Body of pancreas (tissue), 4 donors: ENCODE data around the gene CCDC68. TPM values are rescaled to one million over a fixed set of nuclear protein-coding genes. Genes with fewer than 3 reads are reported as not detected.
"Not testable (repeated sequence)": the region's sequence is repeated elsewhere in the genome, so short reads cannot be mapped to it uniquely, and the experiment has no call there.

ENCODE experiments used
- ATAC-seq: fragments of 150-250 bp; one replicate; pipeline ENCODE4 v1.9.1; 2016
- DNase-seq, 4 donors: peaks; one replicate each; pipeline ENCODE4 v3.0.0-alpha.2; 2019
- H3K27ac ChIP-seq, 4 donors: fragments of 200-600 bp; sonication (generic); 1 replicate in 3 of 4; 2 replicates in 1 of 4; pipeline versions ENCODE4 v1.5.1 to v1.6.1; 2016 to 2019; ENCODE audit warnings: mild to moderate bottlenecking in 1 of 4, mixed read lengths in 1 of 4, moderate library complexity in 1 of 4
- H3K27me3 ChIP-seq, 2 donors: fragments of 200-600 bp; sonication (generic); one replicate each; pipeline ENCODE4 v1.6.0; 2016; ENCODE audit warnings: mild to moderate bottlenecking in 1 of 2
- H3K36me3 ChIP-seq, 2 donors: fragments of 200-600 bp; sonication (generic); replicated peaks in 1 of 2; 2 replicates each; pipeline ENCODE4 v1.5.1; 2016; ENCODE audit warnings: low read depth in 2 of 2; ENCODE audit not compliant: insufficient read depth in 1 of 2
- H3K4me1 ChIP-seq: fragments of 200-600 bp; sonication (generic); one replicate; pipeline ENCODE4 v1.6.0; 2016
- H3K4me3 ChIP-seq, 2 donors: fragments of 200-600 bp; sonication (generic); 1 replicate in 1 of 2; 2 replicates in 1 of 2; pipeline ENCODE4 v1.5.1; 2016 to 2019
- H3K9me3 ChIP-seq, 3 donors: fragments of 200-600 bp; sonication (generic); 1 replicate in 2 of 3; 2 replicates in 1 of 3; pipeline ENCODE4 v1.5.1; 2016
- POLR2A ChIP-seq, 3 donors: fragments of 450-650 bp; IDR thresholded peaks; one replicate each; pipeline ENCODE4 v1.6.1; 2016; ENCODE audit warnings: antibody characterized with exemption in 3 of 3, mild to moderate bottlenecking in 2 of 3
- WGBS, 2 donors: methylation state at CpG; one replicate each; pipeline ENCODE4 v1.1.5; 2017; 5-methylcytosine and 5-hydroxymethylcytosine counted together
- intact Hi-C: fragments of 100-400 bp; cut with DNase I; formaldehyde crosslinking; loops from one replicate; pipeline ENCODE4 v1.15.1; 2023
- total RNA-seq, 2 donors: library from RNA; depleted of rRNA; stranded (reverse); fragments of >200 nt; gene quantifications; one replicate each; pipeline ENCODE4 v1.1.0, GENCODE V29; 2016
- TF ChIP-seq, protein P1 (sequence below), 7 experiments: fragments of 450-650 bp in 4 of 7; fragments of 200-600 bp in 3 of 7; sonication (generic) in 3 of 7; IDR thresholded peaks; one replicate each; pipeline ENCODE4 v1.5.1; 2016 to 2019; ENCODE audit warnings: antibody characterized with exemption in 7 of 7

CCDC68 gene
- total RNA-seq, 2 donors from 2014 or later, result 5.3 to 13.0 TPM

DNA sequence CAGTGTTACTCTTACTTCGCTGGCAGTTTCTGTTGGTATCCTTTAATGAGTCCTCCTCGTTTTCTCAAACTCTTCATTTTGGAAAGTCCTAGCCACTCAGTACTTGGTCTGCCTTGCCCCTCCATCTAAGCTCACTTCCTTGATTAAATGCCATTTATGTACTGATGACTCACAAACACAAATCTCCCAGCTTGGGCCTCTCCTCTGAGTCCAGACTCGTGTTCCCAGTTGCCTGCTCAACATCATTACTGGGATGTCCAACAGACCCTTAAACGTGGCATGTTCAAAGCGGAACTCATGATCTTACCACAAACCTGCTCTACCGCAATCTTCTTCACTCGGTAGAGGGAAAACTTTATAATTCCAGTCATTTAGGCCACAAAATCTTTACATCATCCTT is 13.8 kb upstream of the CCDC68 start:
- Histone ChIP-seq H3K27ac (no peak overlapping the region), H3K9me3 (no peaks in the 10 kb centered on the region), H3K4me1 (no peaks in the 10 kb centered on the region), H3K27me3 (no peaks in the 10 kb centered on the region), H3K36me3 (no peaks in the 10 kb centered on the region), H3K4me3 (no peak overlapping the region)
- intact Hi-C loops, result no loop called here
- DNase-seq (no peak), ATAC-seq (no peak)
- WGBS, 2 donors, result 82 to 84% methylated on average over 7 of the region's 7 CpGs
- no peak for TF ChIP-seq POLR2A (IDR thresholded peaks at IDR 0.05)

DNA sequence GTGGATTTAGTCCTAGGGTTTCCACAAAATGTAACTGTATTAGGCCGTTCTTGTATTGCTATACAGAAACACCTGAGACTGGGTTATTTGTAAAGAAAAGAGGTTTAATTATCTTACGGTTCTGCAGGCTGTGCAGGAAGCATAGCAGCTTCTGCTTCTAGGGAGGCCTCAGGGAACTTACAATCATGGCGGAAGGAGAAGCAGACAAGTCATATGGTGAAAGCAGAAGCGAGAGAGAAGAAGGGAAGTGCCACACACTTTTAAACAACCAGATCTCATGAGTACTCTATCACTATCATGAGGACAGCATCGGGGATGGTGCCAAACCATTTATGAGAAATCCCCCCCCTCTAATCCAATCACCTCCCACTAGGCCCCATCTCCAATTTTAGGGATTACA is 9.5 kb upstream of the CCDC68 start:
- Histone ChIP-seq H3K4me3 (no peak overlapping the region), H3K36me3 (no peaks in the 10 kb centered on the region), H3K9me3 (no peaks in the 10 kb centered on the region), H3K27ac (no peak overlapping the region), H3K4me1 (no peaks in the 10 kb centered on the region), H3K27me3 (no peaks in the 10 kb centered on the region)
- WGBS, 2 donors, result 89 to 91% methylated on average over 5 of the region's 5 CpGs
- ATAC-seq (no peak), DNase-seq (no peak)
- TF ChIP-seq POLR2A (IDR thresholded peaks at IDR 0.05), result no peak
- TF ChIP-seq, protein P1, sequence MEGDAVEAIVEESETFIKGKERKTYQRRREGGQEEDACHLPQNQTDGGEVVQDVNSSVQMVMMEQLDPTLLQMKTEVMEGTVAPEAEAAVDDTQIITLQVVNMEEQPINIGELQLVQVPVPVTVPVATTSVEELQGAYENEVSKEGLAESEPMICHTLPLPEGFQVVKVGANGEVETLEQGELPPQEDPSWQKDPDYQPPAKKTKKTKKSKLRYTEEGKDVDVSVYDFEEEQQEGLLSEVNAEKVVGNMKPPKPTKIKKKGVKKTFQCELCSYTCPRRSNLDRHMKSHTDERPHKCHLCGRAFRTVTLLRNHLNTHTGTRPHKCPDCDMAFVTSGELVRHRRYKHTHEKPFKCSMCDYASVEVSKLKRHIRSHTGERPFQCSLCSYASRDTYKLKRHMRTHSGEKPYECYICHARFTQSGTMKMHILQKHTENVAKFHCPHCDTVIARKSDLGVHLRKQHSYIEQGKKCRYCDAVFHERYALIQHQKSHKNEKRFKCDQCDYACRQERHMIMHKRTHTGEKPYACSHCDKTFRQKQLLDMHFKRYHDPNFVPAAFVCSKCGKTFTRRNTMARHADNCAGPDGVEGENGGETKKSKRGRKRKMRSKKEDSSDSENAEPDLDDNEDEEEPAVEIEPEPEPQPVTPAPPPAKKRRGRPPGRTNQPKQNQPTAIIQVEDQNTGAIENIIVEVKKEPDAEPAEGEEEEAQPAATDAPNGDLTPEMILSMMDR (IDR thresholded peaks at IDR 0.05), result no peak
- intact Hi-C loops, result no loop called here

DNA sequence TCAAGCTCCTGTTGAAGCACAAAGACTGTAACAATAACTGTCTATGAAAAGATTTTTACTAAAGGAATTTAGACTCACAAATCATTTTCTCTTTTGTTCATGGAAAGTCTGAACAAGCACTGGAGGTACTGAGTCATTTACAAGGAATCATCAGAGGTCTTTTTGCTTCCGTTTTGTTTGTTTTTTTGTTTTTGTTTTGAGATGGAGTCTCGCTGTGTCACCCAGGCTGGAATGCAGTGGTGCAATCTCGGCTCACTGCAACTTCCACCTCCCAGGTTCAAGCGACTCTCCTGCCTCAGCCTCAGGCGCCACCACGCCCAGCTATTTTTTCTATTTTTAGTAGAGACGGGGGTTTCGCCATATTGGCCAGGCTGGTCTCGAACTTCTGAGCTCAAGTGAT is 9.0 kb upstream of the CCDC68 start:
- intact Hi-C loops, H3K4me1 ChIP-seq, H3K4me3 ChIP-seq, ATAC-seq, H3K9me3 ChIP-seq, H3K27ac ChIP-seq, H3K27me3 ChIP-seq, H3K36me3 ChIP-seq, DNase-seq: not testable (repeated sequence)
- WGBS, 2 donors, result 90 to 91% methylated on average over 9 of the region's 9 CpGs

DNA sequence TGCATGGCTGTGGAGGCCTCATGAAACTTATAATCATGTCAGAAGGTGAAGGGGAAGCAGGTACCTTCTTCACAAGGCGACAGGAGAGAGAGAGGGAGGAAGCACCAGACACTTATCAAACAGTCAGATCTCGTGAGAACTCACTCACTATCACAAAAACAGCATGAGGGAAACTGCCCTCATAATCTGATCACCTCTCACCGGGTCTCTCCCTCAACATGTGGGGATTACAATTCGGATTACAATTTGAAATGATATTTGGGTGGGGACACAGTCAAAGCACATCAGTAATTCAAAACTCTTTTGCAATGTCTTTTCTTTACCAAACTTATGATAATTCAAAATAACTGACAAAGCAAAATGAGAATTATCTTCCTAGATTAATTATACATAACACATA is 8.5 kb upstream of the CCDC68 start:
- Histone ChIP-seq H3K9me3 (no peaks in the 10 kb centered on the region), H3K4me3 (no peak overlapping the region), H3K27ac (no peak overlapping the region), H3K36me3 (no peaks in the 10 kb centered on the region), H3K4me1 (no peaks in the 10 kb centered on the region), H3K27me3 (no peaks in the 10 kb centered on the region)
- ATAC-seq (no peak), DNase-seq (no peak)
- TF ChIP-seq POLR2A (IDR thresholded peaks at IDR 0.05), result no peak
- TF ChIP-seq, protein P1 (IDR thresholded peaks at IDR 0.05), result no peak
- intact Hi-C loops, result no loop called here
- 74 to 78% methylated on average over 4 of the region's 4 CpGs for WGBS, 2 donors

DNA sequence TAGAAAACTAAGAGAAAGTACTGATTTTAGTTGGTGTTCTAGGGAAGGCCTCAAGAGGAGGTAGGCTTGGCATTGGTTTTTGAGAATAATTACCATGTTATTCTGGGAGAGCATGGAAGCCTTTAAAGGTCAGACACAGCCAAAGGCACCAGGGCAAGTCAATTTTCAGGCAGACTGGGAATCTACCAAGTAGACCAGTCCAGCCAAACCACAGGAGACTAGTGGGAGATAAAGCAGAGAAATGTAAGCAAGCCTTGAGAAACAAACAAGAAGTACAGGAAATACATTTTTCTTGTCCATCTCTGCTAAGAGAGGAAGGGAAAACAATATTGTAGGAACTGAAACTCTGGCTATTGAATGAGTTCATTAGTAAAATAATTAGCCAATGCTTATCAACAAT is 5.5 kb upstream of the CCDC68 start:
- Histone ChIP-seq H3K27ac (no peak overlapping the region), H3K27me3 (no peaks in the 10 kb centered on the region), H3K9me3 (no peaks in the 10 kb centered on the region), H3K4me1 (peaks cover 7% of the 10 kb centered on the region), H3K4me3 (no peak overlapping the region), H3K36me3 (no peaks in the 10 kb centered on the region)
- no peak for TF ChIP-seq POLR2A (IDR thresholded peaks at IDR 0.05)
- TF ChIP-seq, protein P1 (IDR thresholded peaks at IDR 0.05), result no peak
- intact Hi-C loops, result no loop called here
- ATAC-seq (no peak), DNase-seq (no peak)

DNA sequence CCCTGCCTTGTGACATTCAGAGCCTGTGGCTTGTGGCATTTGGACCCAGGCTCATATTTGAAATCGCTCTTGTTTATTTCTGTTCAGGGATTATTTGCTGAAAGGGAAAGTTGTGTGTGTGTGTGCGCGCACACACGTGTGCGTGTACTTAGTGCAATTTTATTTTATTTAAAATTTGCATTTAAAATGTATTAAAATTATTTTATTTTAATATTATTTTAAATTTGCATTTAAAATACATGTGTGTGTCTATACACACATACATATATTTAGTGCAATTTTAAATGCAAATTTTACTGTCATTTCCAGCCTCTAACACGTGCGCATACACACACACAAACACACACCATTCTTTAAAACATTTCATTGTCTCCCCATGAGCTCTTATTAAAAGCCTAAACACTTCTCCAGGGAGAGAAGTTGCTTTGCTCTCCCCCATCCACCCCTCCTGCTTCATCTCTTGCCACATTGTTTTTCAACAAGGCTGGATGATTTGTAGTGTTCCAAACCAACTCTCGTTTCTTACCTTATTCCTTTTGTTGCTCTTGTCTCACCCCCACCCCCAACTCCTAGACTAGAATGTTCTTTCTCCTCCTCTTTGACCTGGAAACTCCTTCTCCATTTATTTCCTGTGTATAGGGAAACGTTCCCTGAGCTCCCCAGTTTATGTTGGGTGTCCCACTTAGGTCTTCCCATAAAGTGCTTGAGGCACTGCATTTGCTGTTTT is 3.8 kb upstream of the CCDC68 start:
- Histone ChIP-seq H3K9me3 (no peaks in the 10 kb centered on the region), H3K4me3 (no peak overlapping the region), H3K27me3 (no peaks in the 10 kb centered on the region), H3K27ac (no peak overlapping the region), H3K4me1 (peaks cover 14% of the 10 kb centered on the region), H3K36me3 (no peaks in the 10 kb centered on the region)
- WGBS, 2 donors, result 85 to 89% methylated on average over 9 of the region's 9 CpGs
- no peak for DNase-seq
- no peak for TF ChIP-seq POLR2A (IDR thresholded peaks at IDR 0.05)
- TF ChIP-seq, protein P1 (IDR thresholded peaks at IDR 0.05), result no peak
- intact Hi-C loops, result no loop called here
- ATAC-seq, result no peak
